ENCODE results near the gene RNPEP.
"Not testable (repeated sequence)": the region's sequence is repeated elsewhere in the genome, so short reads cannot be mapped to it uniquely, and the experiment has no call there.

The RNPEP gene

DNA sequence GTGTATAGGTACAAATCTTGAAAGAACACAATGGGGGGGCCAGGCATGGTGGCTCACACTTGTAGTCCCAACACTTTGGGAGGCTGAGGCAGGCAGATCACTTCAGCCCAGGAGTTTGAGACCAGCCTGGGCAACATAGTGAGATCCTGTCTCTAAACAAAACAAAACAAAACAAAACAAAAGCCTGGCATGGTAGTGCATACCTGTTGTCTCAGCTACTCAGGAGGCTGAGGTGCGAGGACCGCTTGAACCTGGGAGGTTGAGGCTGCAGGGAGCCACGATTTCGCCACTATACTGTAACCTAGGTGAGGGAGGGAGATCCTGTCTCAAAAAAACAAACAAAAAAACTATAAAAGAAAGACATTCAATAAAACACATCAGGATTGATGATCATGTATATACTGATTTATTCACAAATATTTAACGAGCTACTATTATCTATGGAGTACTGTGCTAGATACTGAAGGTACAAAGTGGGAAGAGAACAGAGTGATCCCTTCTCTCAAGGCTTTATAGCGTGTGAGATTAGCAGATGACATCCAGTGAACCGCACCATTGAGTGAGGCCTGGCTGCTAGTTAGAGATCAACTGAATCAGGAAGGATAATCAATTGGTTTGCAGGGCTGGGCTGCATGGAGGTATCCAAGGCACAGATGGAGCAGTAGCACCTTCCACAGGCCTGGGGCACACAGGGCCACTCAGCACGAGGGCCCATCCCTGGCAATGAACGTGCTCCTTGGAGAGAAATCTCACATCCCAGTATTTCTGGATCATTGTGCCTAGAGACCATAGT is 54.3 kb downstream of the RNPEP start:
- DNase-seq (ENCODE audit: low spot score), result no peak

DNA sequence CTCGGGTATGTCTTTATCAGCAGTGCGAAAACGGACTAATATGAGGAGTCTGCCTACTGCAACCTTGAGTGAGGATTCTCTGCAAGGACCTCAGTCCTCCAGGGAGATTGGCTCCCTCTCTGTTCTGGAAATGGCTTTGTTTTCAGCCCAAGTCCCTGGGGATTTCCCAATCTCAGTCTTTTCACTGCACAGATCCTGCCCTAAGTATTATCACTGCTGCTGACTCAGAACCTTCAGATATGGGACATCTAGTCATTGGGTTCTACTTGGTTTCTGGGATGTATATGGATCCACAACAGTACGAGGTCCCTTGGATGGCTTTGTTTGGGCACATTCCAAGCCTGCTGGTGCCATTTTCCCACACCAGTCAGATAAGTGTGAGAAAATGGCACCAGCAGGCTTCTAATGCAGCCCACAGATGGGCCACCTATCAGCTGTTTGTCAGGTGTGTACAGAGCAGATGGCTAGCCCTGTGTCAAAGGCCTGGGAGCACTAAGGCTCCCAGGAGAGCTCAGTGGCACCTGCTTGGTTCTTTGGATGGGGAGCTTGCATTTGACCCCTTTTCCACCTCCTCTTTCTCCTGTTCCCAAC is 55.4 kb downstream of the RNPEP start:
- no peak for DNase-seq (ENCODE audit: low spot score)

DNA sequence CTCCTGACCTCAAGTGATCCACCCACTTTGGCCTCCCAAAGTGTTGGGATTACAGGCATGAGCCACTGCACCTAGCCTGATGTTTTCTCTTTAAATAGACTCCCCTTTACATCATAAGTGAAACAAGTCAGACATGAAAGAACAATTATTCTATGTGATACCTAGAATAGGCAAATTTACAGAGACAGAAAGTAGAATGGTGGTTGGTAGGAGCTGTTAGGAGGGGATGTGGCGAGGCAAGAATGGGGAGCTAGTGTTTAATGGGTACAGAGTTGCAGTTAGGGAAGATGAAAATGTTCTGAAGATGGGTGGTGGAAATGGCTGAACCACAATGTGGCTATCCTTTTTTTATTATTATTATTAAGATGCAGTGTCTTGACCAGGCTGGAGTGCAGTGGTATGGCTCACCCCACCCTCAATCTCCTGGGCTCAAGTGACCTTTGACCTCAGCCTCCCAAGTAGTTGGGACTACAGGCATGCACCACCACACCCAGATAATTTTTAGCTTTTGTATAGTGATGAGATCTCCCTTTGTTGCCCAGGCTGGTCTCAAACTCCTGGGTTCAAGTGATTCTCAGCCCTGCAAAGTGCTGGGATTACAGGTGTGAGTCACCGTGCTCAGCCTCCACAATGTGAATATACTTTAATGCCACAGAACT is 56.4 kb downstream of the RNPEP start:
- DNase-seq (ENCODE audit: low spot score), result no peak

DNA sequence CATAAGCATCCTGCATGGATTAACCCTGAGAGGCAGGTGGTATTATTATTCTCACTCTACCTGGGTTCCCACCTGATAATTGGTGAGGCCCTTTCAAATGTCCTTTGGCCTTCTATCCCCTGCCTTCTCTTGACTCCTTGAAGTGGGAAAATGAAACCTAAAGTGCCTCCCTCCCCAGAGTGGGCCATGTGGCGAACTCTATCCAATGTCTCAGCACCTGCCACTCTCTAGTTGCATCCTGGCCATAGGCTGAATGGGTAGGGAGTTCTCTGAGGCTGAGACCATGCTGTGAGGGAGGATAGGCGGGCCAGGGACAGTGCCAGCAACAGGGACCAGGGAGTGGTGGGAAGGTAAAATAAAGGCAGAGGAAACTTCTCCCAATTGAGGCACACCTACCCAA is 63.3 kb downstream of the RNPEP start:
- no peak for DNase-seq (ENCODE audit: low spot score)

DNA sequence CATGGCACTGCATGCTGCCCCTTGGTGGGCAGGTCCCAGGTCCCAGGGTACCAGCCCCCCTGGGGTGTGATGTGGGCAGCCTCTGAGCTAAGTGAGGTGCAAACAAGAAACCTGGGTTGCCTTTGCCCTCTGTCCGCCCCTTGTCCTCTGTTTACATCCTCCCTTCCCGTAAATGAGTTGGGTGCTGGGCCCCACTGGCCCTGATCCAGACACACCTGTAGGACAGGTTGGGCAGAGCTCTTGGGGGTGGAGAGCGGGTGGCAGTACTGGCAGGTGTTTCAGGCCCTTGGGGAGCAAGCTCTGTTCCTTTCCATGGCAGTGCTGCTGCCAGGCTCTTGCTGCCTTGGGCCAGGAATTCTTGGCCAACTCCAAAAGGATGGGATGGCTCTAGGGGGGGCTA is 63.8 kb downstream of the RNPEP start:
- DNase-seq (ENCODE audit: low spot score), result no peak

DNA sequence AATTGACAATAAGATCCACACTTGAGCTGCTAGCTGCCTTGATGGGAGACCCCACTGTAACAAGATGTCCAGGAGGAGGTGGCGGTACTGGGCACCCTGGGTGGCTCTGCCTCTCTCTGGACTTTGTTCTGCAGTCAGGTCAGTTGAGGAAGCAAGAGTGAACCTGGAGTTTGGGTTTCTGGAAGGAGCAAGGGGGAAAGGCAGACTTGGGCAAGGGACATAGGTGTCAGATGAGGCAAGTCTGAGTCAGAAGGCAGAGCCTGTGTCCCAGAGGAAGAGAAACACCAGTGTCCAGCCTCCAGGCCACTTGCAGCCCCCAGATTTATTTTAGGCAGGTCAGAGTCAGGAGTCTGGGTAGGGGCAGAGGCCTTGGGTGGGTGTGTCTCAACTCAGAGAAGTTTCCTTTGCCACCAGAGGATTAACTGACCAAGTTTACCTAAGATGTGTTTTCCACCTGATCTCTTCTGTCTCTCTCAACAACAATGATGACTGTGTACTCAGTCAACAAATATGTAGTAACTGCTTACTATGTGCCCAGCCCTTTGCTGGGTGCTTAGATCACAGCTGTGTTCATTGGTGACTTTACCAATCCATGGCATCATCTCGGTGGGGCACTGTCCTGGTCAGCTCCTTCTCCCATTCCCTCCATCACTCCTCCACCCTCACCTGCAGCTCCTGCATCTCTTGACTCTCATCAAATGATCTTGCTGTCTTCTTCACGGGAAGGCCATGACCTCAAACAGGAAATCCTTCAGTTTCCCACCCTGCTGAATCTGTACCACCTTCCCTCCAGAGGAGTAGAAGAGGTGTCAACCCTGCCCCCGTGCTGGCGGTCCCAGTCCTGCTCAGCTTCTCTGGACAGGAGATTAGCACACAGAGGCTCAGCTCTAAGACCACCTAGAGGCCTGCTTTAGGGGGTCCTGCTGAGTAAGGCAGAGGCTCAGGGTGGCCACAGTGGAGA is 64.6 kb downstream of the RNPEP start:
- no peak for DNase-seq (ENCODE audit: low spot score)

DNA sequence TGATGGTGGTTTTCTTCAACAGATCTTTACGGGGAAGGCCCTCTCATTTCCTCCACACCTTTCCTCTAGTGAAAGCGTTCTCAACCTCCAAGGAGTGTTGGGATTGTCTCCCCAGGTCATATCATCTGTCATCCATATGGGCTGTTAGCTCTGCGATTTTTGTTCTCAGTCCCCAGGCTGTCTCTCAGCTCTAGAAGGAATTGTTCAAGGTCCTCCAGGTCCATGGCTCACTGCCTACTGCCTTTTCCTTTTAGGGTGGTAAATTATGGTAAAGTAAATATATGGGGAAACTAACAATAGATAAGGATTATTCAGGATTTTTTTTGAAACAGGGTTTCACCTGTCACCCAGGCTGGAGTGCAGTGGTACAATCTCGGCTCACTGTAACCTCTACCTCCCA is 65.5 kb downstream of the RNPEP start:
- no peak for DNase-seq (ENCODE audit: low spot score)

DNA sequence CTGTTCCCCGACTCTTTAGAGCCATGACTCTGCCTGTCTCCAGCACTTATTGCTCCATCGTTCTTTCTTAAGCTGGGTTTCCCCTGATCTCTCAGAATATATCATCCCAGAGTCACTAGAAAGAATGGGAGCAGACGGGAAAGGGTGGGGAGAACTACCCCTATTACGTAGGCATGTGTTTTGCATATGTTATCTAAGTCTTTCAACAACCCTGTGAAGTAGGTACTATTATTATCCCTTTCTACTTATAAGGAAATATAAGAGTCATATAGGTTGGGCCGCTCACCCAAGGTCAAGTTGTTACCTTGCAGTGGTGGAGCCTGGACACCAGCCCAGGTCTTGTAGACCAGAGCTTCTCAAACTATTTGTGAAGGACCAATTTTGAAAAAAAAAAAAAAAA is 66.7 kb downstream of the RNPEP start:
- DNase-seq (ENCODE audit: low spot score), result no peak

DNA sequence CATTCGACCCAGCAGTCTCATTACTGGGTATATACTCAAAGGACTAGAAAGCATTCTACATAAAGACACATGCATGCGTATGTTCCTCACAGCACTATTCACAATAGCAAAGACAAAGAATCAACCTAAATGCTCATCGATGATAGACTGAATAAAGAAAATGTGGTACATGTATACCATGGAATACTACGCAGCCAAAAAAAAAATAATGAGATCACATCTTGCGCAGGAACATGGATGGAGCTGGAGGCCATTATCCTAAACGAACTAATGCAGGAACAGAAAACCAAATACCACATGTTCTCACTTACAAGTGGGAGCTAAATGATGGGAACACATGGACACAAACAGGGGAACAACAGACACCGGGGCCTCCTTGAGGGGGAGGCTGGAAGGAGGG is 71.6 kb downstream of the RNPEP start:
- no peak for DNase-seq (ENCODE audit: low spot score)

DNA sequence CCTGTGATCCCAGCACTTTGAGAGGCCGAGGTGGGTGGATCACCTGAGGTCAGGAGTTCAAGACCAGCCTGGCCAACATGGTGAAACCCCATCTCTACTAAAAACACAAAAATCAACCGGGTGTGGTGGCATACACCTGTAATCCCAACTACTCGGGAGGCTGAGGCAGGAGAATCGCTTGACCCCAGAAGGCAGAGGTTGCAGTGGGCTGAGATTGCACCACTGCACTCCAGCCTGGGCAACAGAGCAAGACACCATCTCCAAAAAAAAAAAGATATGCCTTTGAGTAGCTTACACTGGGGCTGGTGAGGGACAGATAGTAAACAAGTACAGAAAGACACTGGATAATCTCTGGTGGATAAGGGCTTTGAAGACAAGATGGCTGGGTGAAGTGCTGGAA is 72.2 kb downstream of the RNPEP start:
- not testable (repeated sequence) for DNase-seq (ENCODE audit: low spot score)

Data from CD4-positive, alpha-beta T cell treated with Interleukin-15 for 4 hours (primary cell).